ENCODE results near the gene TAP1.
"Not testable (repeated sequence)": the region's sequence is repeated elsewhere in the genome, so short reads cannot be mapped to it uniquely, and the experiment has no call there.

TAP1 gene

DNA sequence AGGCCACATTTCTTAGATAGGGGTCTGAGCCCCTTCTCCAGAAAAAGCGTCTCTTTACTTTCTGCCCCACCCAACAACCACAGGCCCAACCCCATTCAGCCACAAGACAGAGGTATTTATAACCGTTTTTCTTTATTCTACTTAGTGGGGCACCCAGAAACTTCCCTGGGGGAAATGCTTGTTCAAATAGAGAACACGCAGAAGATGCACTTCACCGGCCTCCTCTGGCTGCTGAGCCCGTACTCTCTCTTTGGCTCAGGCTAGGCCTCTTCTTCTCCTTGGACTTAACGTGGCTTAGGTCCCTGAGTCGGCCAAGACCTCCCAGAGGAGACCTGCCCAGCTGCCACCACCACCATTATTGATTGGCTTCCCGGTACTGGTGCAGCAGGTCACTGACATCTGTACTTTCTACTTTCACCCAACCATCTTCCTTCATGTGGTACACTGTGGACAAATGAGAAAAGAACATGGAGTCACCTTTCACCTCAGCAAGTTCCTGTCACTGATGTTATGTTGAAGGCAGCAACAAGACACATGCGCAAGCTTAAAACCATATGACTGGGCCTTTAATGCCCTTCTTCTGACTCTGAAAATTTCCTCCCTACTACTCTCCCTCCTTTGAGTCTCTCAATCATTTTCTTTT is 12.8 kb downstream of the TAP1 start:
- DNase-seq (ENCODE audit: low read depth): no peak

DNA sequence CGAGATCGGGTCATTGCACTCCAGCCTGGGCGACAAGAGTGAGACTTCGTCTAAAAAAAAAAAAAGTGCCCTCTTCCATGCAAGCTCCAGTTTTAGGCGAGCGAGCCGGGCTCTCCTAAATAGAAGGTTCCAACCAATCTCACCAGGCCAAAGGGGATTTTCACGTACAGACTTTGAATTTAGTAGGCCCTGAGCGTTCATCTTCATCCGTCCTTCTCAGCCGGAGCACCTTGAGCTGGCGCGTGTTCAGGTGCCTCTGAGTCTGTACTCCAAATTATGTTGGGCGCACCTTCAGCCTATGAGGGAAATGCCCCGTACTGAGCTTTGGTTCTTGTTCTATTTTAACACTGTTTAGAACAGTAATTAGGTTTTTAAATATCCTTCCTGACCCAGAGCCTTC is 14.1 kb downstream of the TAP1 start:
- DNase-seq (ENCODE audit: low read depth): no peak

DNA sequence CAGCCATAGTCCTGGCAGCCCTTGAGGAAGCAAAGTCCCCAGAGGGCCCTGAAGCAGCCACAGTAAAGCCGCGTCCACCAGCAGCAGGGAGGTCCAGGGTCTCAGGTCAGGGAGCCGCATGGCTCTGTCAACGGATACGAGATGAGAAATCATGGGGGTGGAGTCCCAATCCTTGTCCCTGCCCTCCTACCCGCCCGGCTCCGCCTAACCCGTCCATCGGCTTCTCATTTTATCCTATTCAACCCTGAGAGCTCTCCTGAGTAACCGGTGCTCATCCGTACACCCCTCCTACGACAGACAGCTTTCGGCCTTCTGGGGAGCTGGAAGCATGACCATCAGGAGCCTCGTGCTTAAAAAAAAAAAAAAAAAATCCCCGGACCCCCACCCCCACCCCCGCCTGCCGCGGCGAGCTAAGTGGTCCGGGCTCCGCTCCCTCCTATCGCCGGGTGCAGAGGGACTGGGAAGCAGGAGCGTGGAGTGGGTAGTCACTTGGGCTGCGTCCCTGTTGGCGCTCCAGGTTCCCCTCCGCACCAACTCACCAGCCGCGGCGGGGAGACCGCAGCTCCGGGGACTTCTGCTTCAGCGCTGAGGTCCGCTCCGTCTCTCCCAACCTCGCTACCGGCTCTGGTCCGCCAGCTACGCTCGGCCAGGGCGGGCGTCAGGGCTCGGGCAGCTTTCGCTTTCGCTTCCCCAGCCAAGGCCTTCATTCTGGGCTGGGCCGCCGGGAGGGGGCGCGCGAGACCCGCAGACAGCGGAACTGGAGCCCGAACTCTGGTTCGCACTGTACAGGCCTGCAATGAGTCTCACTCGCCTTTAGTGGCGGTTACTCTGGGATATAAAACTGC is 15.2 kb downstream of the TAP1 start, which contains the start of gene TAP2:
TAP2 (minus strand) TSS at position 626 of the 845 bp plus-strand sequence; CDS start at position 120, 506 bp downstream.
- peak; percentile 97 for DNase-seq (ENCODE audit: low read depth)

DNA sequence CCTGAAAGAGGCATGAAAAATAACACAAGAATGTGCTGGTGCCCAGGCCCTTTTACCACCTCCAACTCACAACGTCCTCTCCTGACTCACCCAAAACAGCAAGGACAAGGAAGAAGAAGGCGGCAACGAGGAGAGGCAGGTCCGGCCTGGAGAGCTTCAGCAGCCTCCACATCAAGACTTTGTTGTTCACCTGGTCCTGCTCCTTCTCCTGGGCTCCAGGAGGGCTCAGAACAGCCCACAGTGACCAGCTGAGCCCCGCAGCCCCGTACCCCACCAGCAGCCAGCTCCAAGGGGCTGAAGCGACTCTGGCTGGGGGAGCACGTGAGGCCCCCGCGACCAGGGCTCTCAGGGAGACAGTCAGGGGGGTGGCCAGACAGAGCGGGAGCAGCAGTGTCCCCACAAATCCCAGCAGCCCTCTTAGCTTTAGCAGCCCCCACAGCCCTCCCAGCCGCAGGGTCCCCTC is 15.8 kb downstream of the TAP1 start:
- no peak for DNase-seq (ENCODE audit: low read depth)

DNA sequence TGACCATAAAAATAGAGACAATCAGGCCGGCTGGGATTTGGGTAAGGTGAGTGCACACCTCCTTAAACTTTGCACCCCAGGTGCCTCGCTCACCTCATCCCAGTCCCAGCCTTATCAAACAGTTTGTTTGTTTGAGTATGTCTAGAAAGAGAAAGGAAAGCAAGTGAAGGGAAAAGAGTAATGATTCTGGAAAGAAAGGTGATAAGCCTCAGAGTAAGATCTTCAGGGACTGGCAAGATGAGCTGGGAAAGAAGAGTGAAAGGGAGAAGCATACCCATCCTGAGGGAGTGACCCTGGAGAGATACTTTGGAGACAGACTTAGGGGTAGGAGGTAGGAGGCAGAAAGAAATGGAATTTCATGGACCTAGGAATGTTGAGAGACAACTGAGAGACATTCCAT is 16.6 kb downstream of the TAP1 start:
- DNase-seq (ENCODE audit: low read depth): no peak

DNA sequence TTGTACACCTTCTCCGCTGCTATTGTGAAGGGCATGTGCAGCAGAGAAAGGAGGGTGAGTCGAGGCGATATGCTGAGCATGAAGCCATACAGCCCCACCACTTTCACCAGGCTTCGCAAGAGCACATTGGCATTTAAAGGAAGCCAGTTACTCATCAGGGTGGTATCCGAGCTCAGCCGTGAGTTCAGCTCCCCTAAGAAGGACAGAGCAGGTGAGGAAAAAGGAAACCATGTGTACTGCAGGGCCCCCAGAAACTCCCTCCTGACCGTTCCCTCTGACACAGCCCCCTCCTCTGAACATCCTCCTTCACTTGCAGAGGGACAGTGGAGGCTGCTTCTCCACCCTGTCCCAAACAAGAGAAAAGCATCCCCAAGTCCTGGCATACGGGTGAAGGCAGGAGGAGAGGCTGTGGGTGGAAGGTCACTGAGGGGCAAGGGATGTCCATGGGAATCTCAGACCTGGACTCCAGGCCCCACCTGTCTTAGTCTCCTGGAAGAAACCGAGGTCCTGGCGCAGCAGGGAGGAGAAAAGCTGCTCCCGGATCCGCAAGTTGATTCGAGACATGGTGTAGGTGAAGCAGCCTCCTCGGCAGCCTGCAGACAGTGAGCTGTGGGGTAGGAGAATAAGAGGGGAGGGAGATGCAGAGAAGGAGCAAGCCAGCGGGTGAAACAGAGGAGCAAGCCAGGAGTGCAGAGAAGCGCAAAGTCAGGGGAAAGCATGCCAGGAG is 18.2 kb downstream of the TAP1 start:
- DNase-seq (ENCODE audit: low read depth): no peak

DNA sequence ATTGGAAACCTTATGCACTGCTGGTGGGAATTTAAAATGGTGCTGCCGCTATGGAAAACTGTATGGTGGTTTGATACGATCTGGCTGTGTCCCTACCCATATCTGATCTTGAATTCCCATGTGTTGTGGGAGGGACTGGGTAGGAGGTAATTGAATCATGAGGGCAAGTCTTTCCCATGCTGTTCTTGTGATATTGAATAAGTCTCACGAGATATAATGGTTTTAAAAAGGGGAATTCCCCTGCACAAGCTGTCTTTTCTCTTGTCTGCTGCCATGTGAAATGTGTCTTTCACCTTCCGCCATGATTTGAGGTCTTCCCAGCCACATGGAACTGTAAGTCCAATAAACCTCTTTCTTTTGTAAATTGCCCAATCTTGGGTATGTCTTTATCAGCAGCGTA is 19.8 kb downstream of the TAP1 start:
- no peak for DNase-seq (ENCODE audit: low read depth)

DNA sequence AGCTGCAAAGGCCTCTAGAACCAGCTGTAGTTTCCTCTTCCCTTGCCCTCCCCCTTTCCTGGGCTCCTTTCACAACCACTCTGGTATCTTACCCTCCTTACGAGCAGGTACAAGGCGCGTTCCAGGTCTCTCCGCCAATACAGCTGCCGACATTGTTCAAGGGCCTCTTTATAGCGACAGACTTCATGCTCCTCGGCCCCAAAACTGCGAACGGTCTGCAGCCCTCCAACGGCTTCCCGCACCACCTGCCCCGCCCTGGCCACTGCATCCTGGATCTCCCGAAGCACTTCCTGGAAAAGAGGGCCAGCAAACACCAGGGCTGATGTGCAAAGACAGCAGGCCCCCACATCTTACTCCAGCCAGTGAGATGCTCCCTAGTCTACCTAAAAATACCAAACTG is 21.0 kb downstream of the TAP1 start:
- no peak for DNase-seq (ENCODE audit: low read depth)

DNA sequence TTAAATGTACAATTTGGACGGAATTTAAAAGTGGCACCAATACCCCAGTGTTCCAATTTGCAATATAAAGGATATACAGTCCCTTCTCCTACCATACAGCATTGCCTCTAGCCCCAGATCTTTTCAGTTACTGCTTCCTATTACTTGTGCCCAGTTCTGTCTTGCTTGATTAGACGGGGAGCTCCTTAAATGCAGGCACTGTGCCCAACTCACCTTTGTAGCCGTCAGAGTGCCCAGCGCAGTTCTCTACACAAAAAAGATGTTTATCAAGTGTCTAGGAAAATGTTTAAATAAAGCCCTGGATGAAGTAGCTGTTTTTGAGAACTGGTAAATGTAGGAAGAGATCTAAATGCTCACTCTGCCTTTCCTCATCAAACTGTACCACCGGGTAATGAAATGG is 22.6 kb downstream of the TAP1 start:
- no peak for DNase-seq (ENCODE audit: low read depth)

DNA sequence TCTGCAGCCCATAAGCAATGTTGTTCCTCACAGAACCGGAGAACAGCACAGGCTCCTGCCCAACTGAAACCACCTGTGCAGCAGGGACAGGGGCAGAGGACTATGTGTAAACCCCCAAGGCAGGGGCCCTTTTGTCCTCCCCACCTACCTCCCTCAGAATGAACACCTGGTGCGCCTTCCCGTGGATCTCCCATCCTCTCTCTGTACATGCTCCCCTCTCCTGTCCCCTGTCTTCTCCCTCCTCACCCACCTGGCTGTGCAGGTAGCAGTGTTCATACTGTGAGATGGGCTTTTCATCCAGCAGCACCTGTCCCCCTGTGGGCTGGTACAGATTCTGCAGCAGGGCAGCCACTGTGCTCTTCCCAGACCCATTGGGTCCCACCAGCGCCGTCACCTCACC is 23.5 kb downstream of the TAP1 start:
- no peak for DNase-seq (ENCODE audit: low read depth)

DNA sequence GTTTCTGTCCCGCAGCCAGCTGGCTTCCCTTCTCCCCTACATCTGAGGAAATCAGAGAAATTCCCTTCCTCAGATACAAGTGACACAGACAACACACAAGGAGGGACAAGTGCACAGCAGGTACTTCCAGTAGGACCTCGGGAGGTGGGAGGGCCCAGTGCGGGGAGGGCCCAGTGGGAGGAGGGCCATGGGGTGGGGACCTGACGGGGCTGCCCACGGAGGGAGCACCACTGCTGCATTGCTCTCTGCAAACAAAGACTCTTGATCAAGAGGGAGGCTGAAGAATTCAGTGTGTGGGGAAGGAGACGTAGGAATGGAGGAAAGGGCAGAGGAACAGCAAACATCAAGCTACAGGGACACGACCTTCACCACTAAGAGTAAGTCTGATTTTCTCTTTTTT is 24.0 kb downstream of the TAP1 start:
- no peak for DNase-seq (ENCODE audit: low read depth)

DNA sequence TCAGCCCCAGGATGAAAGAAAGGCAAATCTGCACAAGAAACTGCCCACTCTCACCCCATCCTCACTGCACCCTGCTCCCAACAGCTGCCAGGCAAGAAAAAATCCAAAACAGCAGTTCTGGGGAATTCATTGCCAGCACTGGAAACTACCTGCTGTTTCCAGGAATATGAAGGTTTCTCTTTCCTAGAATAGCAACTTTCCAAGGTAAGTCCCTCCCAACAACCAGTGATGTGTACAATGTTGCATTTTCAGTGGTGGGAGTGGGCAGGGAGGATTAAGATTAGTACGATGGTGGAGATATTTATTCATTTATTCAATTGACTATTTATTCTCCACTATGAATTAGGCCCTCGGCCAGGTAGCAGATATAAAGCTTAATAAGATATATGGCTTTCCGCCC is 26.5 kb downstream of the TAP1 start:
- no peak for DNase-seq (ENCODE audit: low read depth)

DNA sequence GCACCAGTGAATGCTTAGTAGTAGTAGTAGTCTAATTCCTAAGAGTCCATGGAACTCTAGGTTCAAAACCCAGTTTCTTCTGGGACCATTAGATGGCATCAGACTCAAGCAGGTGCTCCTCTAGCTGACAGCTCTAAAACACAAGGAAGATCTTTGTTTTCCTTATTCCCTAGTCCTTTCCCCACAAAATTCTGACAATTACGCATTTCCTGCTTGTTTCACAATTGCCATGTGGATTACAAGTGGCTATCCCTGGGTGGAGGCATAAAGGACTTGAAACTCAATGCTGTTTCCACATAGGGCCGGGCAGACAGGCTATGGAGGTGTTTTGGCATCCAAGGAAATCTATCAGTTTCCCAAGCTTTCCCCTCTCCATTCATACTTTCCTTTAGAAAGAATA is 27.5 kb downstream of the TAP1 start:
- DNase-seq (ENCODE audit: low read depth): no peak

DNA sequence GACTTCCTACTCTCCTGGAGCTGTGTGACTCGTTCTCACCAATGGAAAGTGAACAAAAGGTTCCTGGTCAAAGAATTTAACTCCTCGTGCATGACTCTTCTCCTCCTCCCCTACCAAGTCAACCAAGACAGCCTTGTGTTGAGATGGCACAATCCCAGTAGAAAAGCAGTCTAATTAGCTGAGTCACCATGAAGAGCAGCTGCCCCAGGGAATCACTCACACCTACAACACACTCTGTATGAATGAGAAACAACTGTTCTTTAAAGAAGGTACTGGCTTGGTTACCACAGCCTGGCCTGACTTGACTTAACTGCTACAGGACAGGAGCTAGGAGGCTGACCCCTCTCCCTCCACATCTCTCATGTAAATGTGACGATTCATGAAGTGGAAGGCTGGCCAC is 33.8 kb downstream of the TAP1 start:
- no peak for DNase-seq (ENCODE audit: low read depth)

DNA sequence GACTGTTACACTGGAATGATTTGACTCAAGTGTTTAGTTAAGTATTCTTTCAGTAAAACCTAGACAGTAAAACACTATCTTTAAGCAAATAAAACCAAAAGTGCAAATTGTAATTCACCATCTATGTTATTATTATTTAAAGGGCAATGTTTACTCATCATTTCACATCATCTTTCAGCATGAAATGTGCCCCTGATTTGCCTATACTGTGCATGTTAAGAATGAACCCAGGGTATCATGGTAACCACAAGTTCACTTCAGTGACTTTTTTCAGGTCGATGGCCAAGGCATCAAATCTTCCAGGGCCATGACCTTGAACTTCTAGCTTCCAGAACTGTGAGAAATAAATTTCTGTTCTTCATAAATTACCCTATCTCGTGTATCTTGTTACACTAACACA is 34.6 kb downstream of the TAP1 start:
- no peak for DNase-seq (ENCODE audit: low read depth)

DNA sequence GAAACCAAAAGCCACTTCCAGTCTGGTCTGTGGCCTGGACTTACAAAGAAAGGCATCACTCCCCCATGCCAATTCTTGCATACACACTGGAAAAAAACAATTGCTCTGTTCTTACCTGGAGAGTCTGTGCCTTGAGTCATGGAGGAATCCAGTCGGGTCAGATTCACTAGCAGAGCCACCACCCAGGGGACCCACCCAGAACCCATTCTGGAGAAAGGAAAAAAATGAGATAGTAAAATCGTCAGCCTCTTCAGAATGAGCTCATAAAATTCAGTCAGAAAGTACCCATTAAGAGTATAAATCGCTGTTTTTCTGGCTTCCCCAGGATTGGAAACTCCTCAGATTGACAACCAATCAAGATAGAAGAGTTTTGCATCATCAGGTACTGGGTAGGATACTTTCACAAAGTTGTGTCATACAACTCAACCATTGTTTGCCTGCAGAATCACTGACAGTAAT is 36.7 kb downstream of the TAP1 start, which contains the start of gene HLA-DOB:
HLA-DOB (minus strand) TSS at position 257 of the 459 bp plus-strand sequence; CDS start at position 206, 51 bp downstream.
- DNase-seq (ENCODE audit: low read depth): no peak

DNA sequence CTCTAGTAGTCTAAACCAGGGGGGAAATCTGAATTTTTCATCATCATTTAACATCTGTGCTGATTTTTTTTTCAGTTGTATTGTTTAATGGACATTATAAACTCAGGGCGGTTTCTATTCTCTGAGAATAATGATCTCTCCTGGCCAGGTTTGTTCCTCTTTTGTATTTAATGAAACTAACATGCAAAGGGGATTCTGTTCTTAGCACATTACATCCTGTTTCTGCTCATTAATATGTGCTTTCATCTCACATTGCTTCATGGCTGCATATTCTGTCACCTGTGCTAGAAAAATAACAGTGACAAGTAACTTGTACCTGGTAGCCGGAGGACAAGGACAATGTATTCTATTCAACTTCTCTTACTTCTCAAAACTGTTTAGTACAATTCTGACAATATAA is 37.5 kb downstream of the TAP1 start:
- no peak for DNase-seq (ENCODE audit: low read depth)

DNA sequence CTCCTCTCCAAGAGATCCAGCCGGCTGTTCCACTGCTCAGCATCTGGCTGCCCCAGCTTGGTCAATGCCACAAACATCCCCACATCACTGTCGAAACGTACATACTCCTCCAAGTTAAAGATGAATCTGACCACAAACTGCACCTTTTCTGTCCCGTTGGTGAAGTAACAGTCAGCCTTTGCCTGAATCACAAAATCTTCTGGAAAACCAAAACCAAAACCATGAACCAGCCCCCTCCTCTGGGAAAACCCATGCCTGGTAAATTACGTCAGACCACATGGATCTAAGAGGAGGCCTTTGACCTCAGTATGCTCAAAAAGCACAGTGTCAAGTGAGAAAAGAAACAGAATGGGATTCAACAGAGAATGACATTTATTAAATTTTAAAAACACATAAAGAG is 38.4 kb downstream of the TAP1 start:
- DNase-seq (ENCODE audit: low read depth): no peak

DNA sequence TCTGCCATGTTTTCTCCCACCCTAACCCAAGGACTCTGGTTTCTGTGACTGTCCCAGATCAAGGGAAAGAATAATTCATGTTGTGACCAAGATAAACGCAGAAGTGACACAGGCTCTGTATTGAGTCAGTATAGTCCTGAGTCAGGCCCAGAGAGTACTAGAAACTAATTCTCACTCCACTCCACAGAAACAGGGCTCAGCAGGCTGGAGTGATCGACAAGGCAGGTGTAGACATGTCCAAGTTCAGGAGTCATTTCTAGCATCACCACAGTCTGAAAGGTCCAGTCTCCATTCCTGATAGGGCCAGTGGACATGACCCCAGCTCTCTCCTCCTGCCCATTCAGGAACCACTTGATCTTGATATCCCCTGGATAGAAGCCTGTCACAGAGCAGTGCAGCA is 39.4 kb downstream of the TAP1 start:
- DNase-seq (ENCODE audit: low read depth): no peak

DNA sequence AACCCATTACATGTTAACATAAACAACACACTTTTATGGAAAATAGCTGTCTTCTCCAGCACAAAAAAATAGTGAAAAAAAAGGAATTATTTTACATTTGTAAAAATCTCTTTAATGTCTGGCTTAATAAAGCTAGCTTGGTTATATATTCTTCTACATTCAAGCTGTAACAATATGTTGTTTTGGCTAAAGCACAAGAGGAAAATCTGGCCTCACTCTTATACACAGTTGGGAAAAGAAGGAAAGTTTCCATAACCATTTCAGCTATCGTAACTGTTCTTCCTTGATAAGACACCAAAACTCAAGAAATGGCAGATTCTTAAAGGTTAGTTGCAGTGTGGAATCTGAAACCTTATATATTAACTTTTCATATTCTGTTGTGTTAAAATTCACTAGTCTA is 44.3 kb downstream of the TAP1 start:
- DNase-seq (ENCODE audit: low read depth): no peak

DNA sequence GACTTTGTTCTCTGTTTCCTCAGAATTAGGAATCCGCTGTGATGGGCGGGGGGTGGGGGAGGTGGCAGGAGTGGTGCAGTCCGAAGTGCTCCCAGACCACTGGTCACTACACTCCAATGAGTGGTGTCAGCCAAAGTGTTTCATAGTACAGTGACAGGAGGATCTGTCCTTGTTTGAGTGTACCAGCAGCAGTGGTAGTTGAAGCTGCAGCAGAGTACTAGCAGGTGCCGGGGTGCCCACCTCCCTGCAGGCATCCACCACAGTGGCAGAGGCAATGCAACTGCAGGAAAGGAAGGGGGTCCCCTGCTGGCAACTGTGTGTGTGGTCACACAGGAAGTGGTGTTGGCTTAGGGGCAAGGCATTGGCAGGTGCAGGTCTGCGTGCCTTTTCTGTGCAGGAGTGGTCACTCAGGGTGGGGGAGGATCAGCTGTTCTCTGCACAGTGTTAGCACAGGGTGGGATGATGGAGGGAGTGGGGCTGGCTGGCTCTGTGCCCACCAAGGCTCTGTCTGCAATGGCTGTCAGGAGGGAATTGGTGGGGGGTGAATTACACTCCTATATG is 46.4 kb downstream of the TAP1 start:
- DNase-seq (ENCODE audit: low read depth): no peak

DNA sequence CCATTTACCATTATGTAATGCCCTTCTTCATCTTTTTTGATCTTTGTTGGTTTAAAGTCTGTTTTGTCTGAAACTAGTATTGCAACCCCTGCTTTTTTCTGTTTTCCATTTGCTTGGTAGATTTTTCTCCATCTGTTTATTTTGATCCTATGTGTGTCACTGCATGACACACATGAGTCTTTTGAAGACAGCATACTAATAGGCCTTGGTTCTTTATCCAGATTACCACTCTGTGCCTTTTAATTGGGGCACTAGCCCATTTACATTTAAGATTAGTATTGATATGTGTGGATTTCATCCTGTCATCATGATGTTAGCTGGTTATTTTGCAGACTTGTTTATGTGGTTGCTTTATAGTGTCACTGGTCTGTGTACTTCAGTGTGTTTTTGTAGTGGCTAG is 48.1 kb downstream of the TAP1 start:
- not testable (repeated sequence) for DNase-seq (ENCODE audit: low read depth)
